GM12872 (cell line): ENCODE data around the gene ATP2A3.

ENCODE experiments used
- TF ChIP-seq, protein P1 (sequence below): IDR thresholded peaks from 3 replicates; pipeline ENCODE4 v1.5.1; 2011; ENCODE audit warnings: low read depth, mild to moderate bottlenecking, low read length, moderate library complexity; ENCODE audit not compliant: insufficient read depth

Gene ATP2A3

DNA sequence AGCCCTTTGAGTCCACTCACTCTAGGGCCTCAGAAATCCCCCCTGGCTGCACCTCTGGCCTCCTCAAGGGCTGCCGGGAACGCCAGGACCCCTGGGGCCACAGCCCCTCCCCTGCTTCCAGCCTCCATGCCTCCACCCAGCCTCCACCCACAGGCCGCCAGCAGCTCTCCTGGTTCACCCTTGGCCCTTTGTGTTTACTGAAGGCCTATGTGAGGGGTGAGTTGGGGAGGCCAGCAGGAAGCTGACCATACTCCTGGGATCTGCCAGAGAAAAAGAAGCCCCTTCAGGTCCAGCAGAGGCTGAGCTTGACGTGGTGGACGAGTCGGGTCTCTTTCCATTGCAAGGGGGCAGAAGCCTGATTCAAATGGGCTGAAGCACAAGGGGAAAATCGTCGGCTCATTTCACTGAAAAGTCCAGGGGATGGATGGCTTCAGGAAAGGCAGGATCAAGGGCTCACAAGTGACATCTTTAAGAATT, 18.3 kb upstream of the ATP2A3 start:
- TF ChIP-seq, protein P1, sequence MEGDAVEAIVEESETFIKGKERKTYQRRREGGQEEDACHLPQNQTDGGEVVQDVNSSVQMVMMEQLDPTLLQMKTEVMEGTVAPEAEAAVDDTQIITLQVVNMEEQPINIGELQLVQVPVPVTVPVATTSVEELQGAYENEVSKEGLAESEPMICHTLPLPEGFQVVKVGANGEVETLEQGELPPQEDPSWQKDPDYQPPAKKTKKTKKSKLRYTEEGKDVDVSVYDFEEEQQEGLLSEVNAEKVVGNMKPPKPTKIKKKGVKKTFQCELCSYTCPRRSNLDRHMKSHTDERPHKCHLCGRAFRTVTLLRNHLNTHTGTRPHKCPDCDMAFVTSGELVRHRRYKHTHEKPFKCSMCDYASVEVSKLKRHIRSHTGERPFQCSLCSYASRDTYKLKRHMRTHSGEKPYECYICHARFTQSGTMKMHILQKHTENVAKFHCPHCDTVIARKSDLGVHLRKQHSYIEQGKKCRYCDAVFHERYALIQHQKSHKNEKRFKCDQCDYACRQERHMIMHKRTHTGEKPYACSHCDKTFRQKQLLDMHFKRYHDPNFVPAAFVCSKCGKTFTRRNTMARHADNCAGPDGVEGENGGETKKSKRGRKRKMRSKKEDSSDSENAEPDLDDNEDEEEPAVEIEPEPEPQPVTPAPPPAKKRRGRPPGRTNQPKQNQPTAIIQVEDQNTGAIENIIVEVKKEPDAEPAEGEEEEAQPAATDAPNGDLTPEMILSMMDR, result no peak

DNA sequence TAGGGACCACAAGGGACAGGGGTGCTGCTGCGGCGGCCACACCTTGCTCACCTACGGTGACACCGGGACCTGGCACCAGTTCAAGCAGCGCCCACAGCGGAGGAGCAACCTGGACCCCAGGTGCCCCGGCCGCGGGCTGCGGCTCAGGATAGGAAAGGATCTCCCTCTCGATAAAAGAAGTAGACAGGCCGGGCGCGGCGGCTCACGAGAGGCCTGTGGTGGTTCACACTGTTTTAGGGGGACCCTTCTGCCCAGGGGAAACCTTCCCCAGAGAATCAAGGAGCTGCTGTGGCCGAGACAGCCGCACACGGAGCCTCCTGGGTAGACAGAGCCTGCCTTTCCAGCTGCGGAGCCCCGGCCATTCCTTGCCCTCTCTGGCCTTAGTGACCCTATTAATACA, 17.9 kb upstream of the ATP2A3 start:
- TF ChIP-seq, protein P1, result no peak

DNA sequence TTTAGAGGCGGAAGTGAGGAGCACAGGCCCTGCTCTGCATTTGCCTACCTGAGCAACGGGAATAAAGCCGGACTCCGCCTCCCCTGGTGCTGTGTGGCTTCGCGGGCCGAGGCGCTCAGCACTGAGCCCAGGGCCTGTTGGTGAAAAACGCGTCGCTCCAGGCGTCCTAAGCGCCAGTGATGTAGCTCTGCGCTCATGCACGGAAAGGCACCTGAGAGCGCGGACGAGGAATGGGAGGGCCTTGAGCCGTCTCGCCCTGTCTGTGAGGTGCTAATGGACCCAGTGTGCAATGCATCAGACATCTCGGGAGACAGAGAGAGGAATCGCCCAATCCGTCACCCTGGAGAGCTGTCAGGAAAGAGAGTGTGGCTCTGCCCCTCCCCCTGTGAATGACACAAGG, 17.2 kb upstream of the ATP2A3 start:
- TF ChIP-seq, protein P1, result no peak

DNA sequence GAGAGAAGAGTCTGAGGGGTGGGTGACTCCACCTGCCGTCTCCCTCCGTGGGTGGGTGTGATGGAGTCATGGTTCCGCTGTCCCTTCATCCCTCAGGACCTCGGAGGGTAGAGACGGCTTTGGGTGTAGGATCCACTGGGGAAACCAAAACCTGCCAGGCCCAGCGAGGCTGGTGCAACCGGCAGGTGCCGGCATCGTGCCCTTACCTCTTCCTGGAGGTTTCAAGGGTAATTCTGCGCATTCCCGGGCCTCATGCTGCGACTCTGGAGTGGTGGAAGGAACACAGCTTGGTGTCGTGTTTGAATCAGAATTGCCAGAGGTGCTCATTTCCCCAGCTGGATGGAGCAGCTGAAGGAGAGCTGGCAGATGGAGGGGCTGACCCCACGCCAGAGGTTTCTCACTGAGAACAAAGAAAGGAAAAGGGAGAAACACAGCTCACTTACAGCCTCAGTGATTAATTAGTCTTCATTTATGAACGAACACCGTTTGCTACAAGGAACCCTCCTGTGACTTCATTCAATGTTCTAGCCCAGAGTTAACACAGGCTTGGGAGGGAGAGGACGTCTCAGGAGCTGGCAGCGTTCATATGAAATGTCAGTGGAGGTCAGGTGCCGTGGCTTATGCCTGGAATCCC, 16.3 kb upstream of the ATP2A3 start:
- TF ChIP-seq, protein P1, result no peak

DNA sequence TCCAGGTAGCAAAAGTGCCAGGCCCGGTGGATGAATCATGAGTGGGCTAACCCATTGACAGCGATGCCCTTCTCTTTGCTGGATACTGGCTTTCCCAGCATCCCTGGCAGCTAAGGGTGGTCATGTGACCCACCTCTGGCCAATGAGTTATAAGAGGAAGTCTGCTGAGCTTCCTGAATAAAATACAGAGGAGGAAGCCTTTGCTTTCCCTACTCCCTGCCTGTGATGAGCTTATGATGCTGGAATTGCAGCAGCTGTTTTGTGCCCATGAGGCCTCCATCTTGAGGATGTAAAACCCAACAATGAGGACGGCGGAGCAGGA, 15.0 kb upstream of the ATP2A3 start:
- TF ChIP-seq, protein P1, result no peak

DNA sequence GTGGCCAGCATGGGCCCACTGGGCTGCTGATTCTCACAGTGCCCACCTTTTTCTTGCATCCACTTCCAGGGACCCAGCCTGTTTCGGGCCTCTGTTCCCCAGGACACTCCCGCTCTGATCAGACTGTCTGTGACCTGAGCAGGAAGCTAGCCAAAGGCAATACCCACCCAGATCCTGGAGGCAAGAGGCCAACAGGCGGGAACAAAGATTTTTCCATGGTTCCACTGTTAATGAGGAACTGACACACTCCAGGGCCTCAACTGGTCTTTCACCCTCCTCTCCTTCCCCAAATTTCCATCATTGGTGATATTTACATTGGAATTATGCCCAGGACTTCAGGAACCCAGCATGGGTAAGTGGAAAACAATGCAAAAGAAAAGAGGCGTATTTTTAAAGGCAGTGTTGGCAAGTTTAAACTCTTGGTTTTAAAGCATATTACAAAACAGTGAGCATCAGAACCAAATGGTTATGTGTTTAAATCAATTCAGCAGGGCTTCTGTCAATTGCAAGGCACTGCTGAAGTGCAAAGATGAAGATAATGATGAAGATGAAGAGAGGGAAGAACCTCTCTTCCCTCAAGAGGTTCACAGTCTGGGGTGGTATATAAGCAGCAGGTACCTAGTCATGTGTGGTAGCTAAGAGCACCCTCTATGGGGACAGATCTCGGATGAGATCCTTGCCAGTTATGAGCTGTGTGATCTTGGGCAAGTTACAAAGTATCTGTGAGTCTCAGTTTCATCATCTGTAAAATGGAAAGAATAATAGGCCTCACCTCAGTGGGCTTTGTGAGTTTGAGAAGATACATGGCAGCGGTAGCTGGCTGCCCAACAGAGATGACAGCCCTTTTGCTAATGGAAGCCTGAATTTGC, 14.4 kb upstream of the ATP2A3 start:
- TF ChIP-seq, protein P1, result no peak

DNA sequence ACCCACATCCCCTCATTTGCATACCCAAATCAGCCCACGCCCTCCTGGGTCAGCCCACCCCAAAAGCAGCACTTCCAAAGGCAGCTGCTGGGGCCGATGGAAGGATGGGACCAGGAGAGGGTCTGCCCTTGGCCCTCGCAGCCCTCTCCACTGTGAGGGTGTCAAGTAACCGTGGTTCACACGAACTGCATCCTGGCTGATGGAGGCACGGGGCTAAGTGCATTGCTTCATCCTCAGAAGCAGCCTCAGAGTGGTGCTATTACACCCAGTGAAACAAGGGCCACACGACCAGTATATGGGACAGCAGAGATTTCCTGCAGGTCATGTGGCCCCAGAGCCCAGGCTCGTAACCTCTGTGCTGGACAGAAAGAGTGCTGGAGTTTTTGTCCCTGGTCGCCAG, 13.2 kb upstream of the ATP2A3 start:
- TF ChIP-seq, protein P1, result no peak
